ENCODE data around the gene TRMO. TPM values are rescaled to one million over a fixed set of nuclear protein-coding genes. Genes with fewer than 3 reads are reported as not detected.
A peak's percentile ranks its signal among the peaks of the same experiment; 100 is the strongest.

TRMO gene
- total and polyA plus RNA-seq, 7 donors = 6.7 to 13.9 (median 9.2) TPM

DNA sequence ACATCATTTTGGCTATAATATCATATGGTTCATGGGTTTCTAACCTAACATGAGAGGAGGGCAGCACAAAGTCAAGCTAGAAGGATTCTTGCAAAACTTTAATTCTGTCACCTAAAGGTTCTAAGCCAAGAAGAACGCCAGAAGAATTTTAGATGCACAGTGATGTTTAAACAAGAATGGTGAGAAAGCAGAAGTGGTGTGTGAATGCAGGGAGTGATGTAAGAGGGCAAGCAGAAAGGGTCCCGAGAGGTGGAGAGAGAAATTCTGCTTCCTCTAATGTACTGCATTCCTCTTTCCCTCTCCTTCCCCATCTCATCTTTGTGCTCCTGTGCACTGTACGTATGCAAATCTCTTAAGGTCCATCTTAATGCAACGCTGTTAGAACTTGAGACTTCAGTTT, 2.1 kb upstream of the TRMO start:
- TF ChIP-seq, protein P1, sequence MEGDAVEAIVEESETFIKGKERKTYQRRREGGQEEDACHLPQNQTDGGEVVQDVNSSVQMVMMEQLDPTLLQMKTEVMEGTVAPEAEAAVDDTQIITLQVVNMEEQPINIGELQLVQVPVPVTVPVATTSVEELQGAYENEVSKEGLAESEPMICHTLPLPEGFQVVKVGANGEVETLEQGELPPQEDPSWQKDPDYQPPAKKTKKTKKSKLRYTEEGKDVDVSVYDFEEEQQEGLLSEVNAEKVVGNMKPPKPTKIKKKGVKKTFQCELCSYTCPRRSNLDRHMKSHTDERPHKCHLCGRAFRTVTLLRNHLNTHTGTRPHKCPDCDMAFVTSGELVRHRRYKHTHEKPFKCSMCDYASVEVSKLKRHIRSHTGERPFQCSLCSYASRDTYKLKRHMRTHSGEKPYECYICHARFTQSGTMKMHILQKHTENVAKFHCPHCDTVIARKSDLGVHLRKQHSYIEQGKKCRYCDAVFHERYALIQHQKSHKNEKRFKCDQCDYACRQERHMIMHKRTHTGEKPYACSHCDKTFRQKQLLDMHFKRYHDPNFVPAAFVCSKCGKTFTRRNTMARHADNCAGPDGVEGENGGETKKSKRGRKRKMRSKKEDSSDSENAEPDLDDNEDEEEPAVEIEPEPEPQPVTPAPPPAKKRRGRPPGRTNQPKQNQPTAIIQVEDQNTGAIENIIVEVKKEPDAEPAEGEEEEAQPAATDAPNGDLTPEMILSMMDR (IDR thresholded peaks at IDR 0.05) = no peak
- H3K4me3 ChIP-seq = no peak overlapping the region
- 55 to 63% (median 56%) methylated on average over 4 of the region's 4 CpGs for WGBS, 3 donors
- H3K4me1 ChIP-seq = peaks cover 14% of the 10 kb centered on the region
- H3K27ac ChIP-seq = no peak overlapping the region
- intact Hi-C loops (cut with DNase I) = loop anchor here (2.0 to 5.0 kb wide), 5 partner anchors 56 to 340 kb away; partner anchors contain the start of gene NANS (in 1 of the 2)
- no peak for DNase-seq
- H3K9me3 ChIP-seq = no peaks in the 10 kb centered on the region
- H3K36me3 ChIP-seq (ENCODE audit: insufficient read depth in 1 of 2, low read depth in 1 of 2) = no peaks in the 10 kb centered on the region
- peaks cover 0 to 4% (median 0%) of the 10 kb centered on the region in 3 donors for H3K27me3 ChIP-seq (ENCODE audit: insufficient read depth in 3 of 3, low read length in 2 of 3)
- ATAC-seq = no peak

DNA sequence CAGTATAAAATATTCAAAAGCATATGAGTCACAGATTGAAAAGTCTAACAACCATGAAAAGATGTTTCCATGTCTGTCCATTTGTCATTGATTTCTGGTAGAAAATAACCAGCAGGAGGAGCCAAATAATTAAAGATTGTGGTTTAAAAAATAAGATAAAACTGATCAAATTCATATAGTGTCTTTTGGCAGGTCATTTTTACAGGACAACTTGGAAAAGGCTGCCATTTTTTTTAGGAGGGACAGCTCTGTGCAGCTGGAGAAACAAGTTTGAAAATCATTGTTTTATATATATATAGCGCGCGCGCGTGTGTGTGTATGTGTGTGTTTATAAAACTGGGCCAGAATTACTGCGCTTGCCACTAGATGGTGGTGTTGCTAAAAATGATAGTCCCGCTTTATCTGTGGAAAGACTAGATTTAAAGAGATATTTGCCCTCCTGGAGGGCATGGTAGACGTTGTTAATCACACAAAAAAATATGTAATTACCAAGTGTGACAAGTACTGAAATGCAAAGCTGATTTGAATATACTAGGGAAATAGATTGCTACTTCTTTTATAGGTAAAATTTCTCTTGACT, 1.3 kb upstream of the TRMO start:
- Histone ChIP-seq H3K36me3 (ENCODE audit: insufficient read depth in 1 of 2, low read depth in 1 of 2) (no peaks in the 10 kb centered on the region), H3K9me3 (no peaks in the 10 kb centered on the region), H3K27me3 (ENCODE audit: insufficient read depth in 3 of 3, low read length in 2 of 3) (no peaks in the 10 kb centered on the region), H3K27ac (peak overlapping the region; percentile 96), H3K4me3 (peak overlapping the region; percentile 72), H3K4me1 (peaks cover 14% of the 10 kb centered on the region)
- ATAC-seq (peak; percentile 38 to 66 (median 54)), DNase-seq (peak; percentile 66 to 80)
- intact Hi-C loops (cut with DNase I) = loop anchor here (1.0 to 5.0 kb wide), 7 partner anchors 57 to 341 kb away; partner anchors contain the start of genes NANS (in 1 of the 2) and TBC1D2 (in 1 of the 2)
- WGBS, 3 donors = 0 to 1% (median 0%) methylated on average over 8 of the region's 8 CpGs
- TF ChIP-seq, protein P1 (IDR thresholded peaks at IDR 0.05) = peak; percentile 74

DNA sequence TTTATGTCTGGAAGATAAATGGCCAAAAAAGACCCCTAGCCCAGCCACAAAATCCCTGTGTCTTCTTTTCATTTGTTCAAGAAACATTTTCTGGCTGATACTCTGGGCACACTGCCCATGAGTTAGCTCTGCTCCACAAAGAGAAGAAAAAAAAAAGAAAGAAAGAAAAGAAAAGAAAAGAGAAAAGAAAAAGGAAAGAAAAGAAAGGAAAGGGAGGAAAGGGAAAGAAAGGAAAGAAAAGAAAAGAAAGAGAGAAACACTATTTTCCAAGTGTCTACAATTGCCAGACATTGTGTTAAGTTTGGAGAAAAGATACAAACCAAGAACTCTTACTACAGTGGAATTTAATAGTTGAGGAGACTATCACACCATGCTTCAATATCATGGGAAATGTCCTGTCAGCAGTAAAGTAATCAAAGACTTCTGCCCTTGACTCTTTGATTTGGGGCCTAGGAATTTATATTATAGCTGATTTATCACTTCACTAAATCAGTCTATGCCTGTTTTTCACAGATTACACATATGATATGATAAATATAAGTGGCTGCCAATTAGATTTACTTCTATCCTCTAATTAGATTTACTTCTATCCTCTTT, 3.0 kb downstream of the TRMO start:
- Histone ChIP-seq H3K9me3 (no peaks in the 10 kb centered on the region), H3K4me1 (peaks cover 14% of the 10 kb centered on the region), H3K4me3 (no peak overlapping the region), H3K27ac (no peak overlapping the region), H3K27me3 (ENCODE audit: insufficient read depth in 3 of 3, low read length in 2 of 3) (no peaks in the 10 kb centered on the region), H3K36me3 (ENCODE audit: insufficient read depth in 1 of 2, low read depth in 1 of 2) (peaks cover 8 to 19% of the 10 kb centered on the region in 2 donors)
- no peak for ATAC-seq
- DNase-seq = no peak
- TF ChIP-seq, protein P1 (IDR thresholded peaks at IDR 0.05) = no peak
- intact Hi-C loops (cut with DNase I) = loop anchor here in 1 of 2 donors (10.0 kb wide), 1 partner anchor 505 kb away; the partner anchor contains the start of gene TDRD7

DNA sequence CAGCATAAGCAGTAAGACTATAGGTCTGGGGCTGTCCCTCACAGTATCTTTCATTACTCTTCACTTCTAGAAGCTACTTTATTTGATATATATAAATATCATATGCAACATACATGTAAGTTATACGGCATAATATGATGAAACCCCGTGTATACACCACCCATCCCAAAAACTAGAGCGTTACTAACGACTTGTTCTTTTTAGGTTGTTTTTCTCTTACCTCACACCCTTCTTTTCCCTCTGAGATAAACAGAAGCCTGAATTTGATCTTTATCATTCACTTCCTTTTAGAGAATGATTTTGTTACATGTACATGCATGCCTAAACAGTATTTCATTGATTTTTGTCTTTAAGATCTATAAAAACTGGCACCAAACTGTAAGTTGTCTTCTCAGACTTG, 3.7 kb downstream of the TRMO start:
- TF ChIP-seq, protein P1 (IDR thresholded peaks at IDR 0.05) = no peak
- peaks cover 14% of the 10 kb centered on the region for H3K4me1 ChIP-seq
- 87 to 92% (median 88%) methylated on average over 4 of the region's 4 CpGs for WGBS, 3 donors
- no peak overlapping the region for H3K4me3 ChIP-seq
- no peak for DNase-seq
- ATAC-seq = no peak
- intact Hi-C loops (cut with DNase I) = loop anchor here in 1 of 2 donors (10.0 kb wide), 1 partner anchor 504 kb away; the partner anchor contains the start of gene TDRD7
- no peaks in the 10 kb centered on the region for H3K9me3 ChIP-seq
- no peaks in the 10 kb centered on the region for H3K27me3 ChIP-seq (ENCODE audit: insufficient read depth in 3 of 3, low read length in 2 of 3)
- peaks cover 8 to 26% of the 10 kb centered on the region in 2 donors for H3K36me3 ChIP-seq (ENCODE audit: insufficient read depth in 1 of 2, low read depth in 1 of 2)
- no peak overlapping the region for H3K27ac ChIP-seq

All from psoas muscle (tissue), 8 donors.